WTC11 (cell line): Measurements from ENCODE around the gene NONO.

Source experiments
- ESRRA ChIP-seq: sonication (generic); formaldehyde crosslinking; IDR thresholded peaks from 2 replicates; pipeline ENCODE4 v1.8.1; 2022; ENCODE audit warnings: mild to moderate bottlenecking, missing genetic modification reagents, borderline replicate concordance
- HMGXB4 ChIP-seq: sonication (generic); formaldehyde crosslinking; IDR thresholded peaks from 2 replicates; pipeline ENCODE4 v1.8.1; 2023; ENCODE audit warnings: mild to moderate bottlenecking, moderate library complexity, missing genetic modification reagents
- JUN ChIP-seq: sonication (generic); formaldehyde crosslinking; IDR thresholded peaks from 2 replicates; pipeline ENCODE4 v1.8.0; 2023; ENCODE audit warnings: mild to moderate bottlenecking, missing genetic modification reagents
- OVOL2 ChIP-seq: fragments of 250-450 bp; sonication (Bioruptor Pico); IDR thresholded peaks from 2 replicates; pipeline ENCODE4 v1.9.0; 2021; ENCODE audit warnings: mild to moderate bottlenecking, borderline replicate concordance
- SMAD3 ChIP-seq: sonication (generic); formaldehyde crosslinking; IDR thresholded peaks from 2 replicates; pipeline ENCODE4 v1.8.0; 2022; ENCODE audit warnings: missing genetic modification reagents, mild to moderate bottlenecking, borderline replicate concordance
- TCF7 ChIP-seq: sonication (generic); formaldehyde crosslinking; IDR thresholded peaks from 2 replicates; pipeline ENCODE4 v1.8.0; 2022; ENCODE audit warnings: mild to moderate bottlenecking, low read depth, missing genetic modification reagents, moderate library complexity
- ZBTB21 ChIP-seq: sonication (generic); formaldehyde crosslinking; IDR thresholded peaks from 2 replicates; pipeline ENCODE4 v1.8.1; 2023; ENCODE audit warnings: mild to moderate bottlenecking, missing genetic modification reagents, borderline replicate concordance
- ZNF121 ChIP-seq: sonication (generic); formaldehyde crosslinking; IDR thresholded peaks from 2 replicates; pipeline ENCODE4 v1.8.0; 2023; ENCODE audit warnings: missing genetic modification reagents
- ZNF512 ChIP-seq: sonication (generic); formaldehyde crosslinking; IDR thresholded peaks from 2 replicates; pipeline ENCODE4 v1.8.1; 2022; ENCODE audit warnings: missing genetic modification reagents, borderline replicate concordance
- TF ChIP-seq, protein P1 (sequence below): sonication (generic); formaldehyde crosslinking; IDR thresholded peaks from 2 replicates; pipeline ENCODE4 v1.8.0; 2023; ENCODE audit warnings: missing genetic modification reagents
- TF ChIP-seq, protein P2 (sequence below): fragments of 200-600 bp; IDR thresholded peaks from 2 replicates; pipeline ENCODE4 v1.8.0; 2022; ENCODE audit warnings: antibody characterized with exemption

- TF ChIP-seq, protein P1, sequence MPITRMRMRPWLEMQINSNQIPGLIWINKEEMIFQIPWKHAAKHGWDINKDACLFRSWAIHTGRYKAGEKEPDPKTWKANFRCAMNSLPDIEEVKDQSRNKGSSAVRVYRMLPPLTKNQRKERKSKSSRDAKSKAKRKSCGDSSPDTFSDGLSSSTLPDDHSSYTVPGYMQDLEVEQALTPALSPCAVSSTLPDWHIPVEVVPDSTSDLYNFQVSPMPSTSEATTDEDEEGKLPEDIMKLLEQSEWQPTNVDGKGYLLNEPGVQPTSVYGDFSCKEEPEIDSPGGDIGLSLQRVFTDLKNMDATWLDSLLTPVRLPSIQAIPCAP = no peak
- TF ChIP-seq, protein P2, sequence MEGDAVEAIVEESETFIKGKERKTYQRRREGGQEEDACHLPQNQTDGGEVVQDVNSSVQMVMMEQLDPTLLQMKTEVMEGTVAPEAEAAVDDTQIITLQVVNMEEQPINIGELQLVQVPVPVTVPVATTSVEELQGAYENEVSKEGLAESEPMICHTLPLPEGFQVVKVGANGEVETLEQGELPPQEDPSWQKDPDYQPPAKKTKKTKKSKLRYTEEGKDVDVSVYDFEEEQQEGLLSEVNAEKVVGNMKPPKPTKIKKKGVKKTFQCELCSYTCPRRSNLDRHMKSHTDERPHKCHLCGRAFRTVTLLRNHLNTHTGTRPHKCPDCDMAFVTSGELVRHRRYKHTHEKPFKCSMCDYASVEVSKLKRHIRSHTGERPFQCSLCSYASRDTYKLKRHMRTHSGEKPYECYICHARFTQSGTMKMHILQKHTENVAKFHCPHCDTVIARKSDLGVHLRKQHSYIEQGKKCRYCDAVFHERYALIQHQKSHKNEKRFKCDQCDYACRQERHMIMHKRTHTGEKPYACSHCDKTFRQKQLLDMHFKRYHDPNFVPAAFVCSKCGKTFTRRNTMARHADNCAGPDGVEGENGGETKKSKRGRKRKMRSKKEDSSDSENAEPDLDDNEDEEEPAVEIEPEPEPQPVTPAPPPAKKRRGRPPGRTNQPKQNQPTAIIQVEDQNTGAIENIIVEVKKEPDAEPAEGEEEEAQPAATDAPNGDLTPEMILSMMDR = no peak
- TF ChIP-seq ZNF121 (CRISPR knock-in tag) (no peak), ZNF512 (CRISPR knock-in tag) (no peak), SMAD3 (CRISPR knock-in tag) (no peak), ESRRA (CRISPR knock-in tag) (no peak), ZBTB21 (CRISPR knock-in tag) (no peak), JUN (CRISPR knock-in tag) (no peak), HMGXB4 (CRISPR knock-in tag) (no peak), TCF7 (CRISPR knock-in tag) (no peak), OVOL2 (CRISPR knock-in tag) (no peak)
Measured at GRCh38 chrX:71251466-71251973, 31.9 kb upstream of the NONO start.
